Keratinocyte (primary cell): ENCODE data around the gene LCE3E. TPM values are rescaled to one million over a fixed set of nuclear protein-coding genes. Genes with fewer than 3 reads are reported as not detected.

Experiments used
- DNase-seq: peaks from one replicate; pipeline ENCODE4 v3.0.0-alpha.2; 2011; ENCODE audit warnings: low read depth, missing footprints, low spot score
- FAIRE-seq: peaks from 2 replicates; lab custom pipeline; 2011; peaks lifted over from hg19 to GRCh38; lab: Jason Lieb, UNC
- H2AFZ ChIP-seq: 2 replicates; pipeline ENCODE4 v1.6.0; 2012; ENCODE audit warnings: low read length, control low read depth, inconsistent platforms; ENCODE audit not compliant: control insufficient read depth
- H3K27ac ChIP-seq: 2 replicates; pipeline ENCODE4 v1.5.1; 2011; ENCODE audit warnings: low read length; ENCODE audit not compliant: control insufficient read depth, insufficient read depth
- H3K27me3 ChIP-seq: 3 replicates; pipeline ENCODE4 v1.6.0; 2011; ENCODE audit warnings: low read length; ENCODE audit not compliant: control insufficient read depth, insufficient read depth; ENCODE audit errors: extremely low read depth
- H3K36me3 ChIP-seq, 2 experiments: 2 replicates in 1 of 2; 3 replicates in 1 of 2; pipeline ENCODE4 v1.5.1; 2011; ENCODE audit warnings: low read length in 2 of 2, mild to moderate bottlenecking in 1 of 2; ENCODE audit not compliant: control insufficient read depth in 2 of 2, insufficient read depth in 2 of 2; ENCODE audit errors: extremely low read depth in 1 of 2
- H3K4me1 ChIP-seq: 3 replicates; pipeline ENCODE4 v1.5.1; 2011; ENCODE audit warnings: low read length; ENCODE audit not compliant: control insufficient read depth, insufficient read depth; ENCODE audit errors: extremely low read depth
- H3K4me2 ChIP-seq: 3 replicates; pipeline ENCODE4 v1.6.0; 2011; ENCODE audit warnings: low read depth, low read length; ENCODE audit not compliant: control insufficient read depth, insufficient read depth; ENCODE audit errors: extremely low read depth
- H3K4me3 ChIP-seq, 3 experiments: fragments of 200-600 bp in 1 of 3; sonication (generic) in 1 of 3; 2 replicates in 2 of 3; 3 replicates in 1 of 3; pipeline ENCODE4 v1.5.1; 2011 to 2016; ENCODE audit warnings: low read length in 3 of 3, mild to moderate bottlenecking in 3 of 3, control low read depth in 2 of 3, inconsistent platforms in 1 of 3, low read depth in 1 of 3, mixed read lengths in 1 of 3, mixed run types in 1 of 3, moderate library complexity in 1 of 3; ENCODE audit not compliant: control insufficient read depth in 2 of 3, insufficient read depth in 2 of 3; ENCODE audit errors: extremely low read depth in 1 of 3
- H3K79me2 ChIP-seq: 2 replicates; pipeline ENCODE4 v1.6.0; 2012; ENCODE audit warnings: low read length; ENCODE audit not compliant: control insufficient read depth, insufficient read depth
- H3K9ac ChIP-seq: 3 replicates; pipeline ENCODE4 v1.6.0; 2011; ENCODE audit warnings: low read length; ENCODE audit not compliant: control insufficient read depth, insufficient read depth; ENCODE audit errors: extremely low read depth
- H3K9me1 ChIP-seq: 3 replicates; pipeline ENCODE4 v1.6.0; 2011; ENCODE audit warnings: low read length; ENCODE audit not compliant: control insufficient read depth, insufficient read depth; ENCODE audit errors: extremely low read depth
- H3K9me3 ChIP-seq: 2 replicates; pipeline ENCODE4 v1.5.1; 2012; ENCODE audit warnings: low read depth, low read length; ENCODE audit not compliant: control insufficient read depth
- H4K20me1 ChIP-seq: 3 replicates; pipeline ENCODE4 v1.6.0; 2011; ENCODE audit warnings: low read length; ENCODE audit not compliant: control insufficient read depth, insufficient read depth; ENCODE audit errors: extremely low read depth
- EZH2 ChIP-seq: IDR thresholded peaks from one replicate; pipeline ENCODE4 v1.6.1; 2012; ENCODE audit warnings: inconsistent platforms, mild to moderate bottlenecking, low read length, moderate library complexity
- dilution Hi-C: fragments of 300-500 bp; cut with MboI; formaldehyde crosslinking; loops from one replicate; pipeline ENCODE4 v1.7.0; 2020; ENCODE audit warnings: low sequenced_read_pairs; ENCODE audit not compliant: extremely low pct_ligation_motif_present
- polyA plus RNA-seq, 5 experiments: library from polyadenylated mRNA; depleted of rRNA in 3 of 5; stranded (reverse) in 3 of 5; stranded (forward) in 1 of 5; unstranded in 1 of 5; fragments of >200 nt; gene quantifications; 1 replicate in 1 of 5; 2 replicates in 3 of 5; 3 replicates in 1 of 5; pipeline versions ENCODE4 v1.2.1 to v1.2.3, GENCODE V29; 2011 to 2012; ENCODE audit warnings: missing spikeins in 2 of 5, low read depth in 1 of 5, low replicate concordance in 1 of 5
- TF ChIP-seq, protein P1 (sequence below), 3 experiments: IDR thresholded peaks in 1 of 3; conservative IDR thresholded peaks in 1 of 3; optimal IDR thresholded peaks in 1 of 3; 2 replicates in 2 of 3; 3 replicates in 1 of 3; pipeline versions ENCODE3 to v1.5.1; 2011; ENCODE audit warnings: low read length in 3 of 3, mild to moderate bottlenecking in 3 of 3, moderate library complexity in 2 of 3, control low read depth in 1 of 3, inconsistent platforms in 1 of 3; ENCODE audit not compliant: insufficient read depth in 2 of 3; ENCODE audit errors: extremely low read depth in 1 of 3

Gene LCE3E
- polyA plus RNA-seq, 1 donor (not counting 4 experiments of a cell fraction or from before 2014, with no cell fraction given) = 2.2 TPM

DNA sequence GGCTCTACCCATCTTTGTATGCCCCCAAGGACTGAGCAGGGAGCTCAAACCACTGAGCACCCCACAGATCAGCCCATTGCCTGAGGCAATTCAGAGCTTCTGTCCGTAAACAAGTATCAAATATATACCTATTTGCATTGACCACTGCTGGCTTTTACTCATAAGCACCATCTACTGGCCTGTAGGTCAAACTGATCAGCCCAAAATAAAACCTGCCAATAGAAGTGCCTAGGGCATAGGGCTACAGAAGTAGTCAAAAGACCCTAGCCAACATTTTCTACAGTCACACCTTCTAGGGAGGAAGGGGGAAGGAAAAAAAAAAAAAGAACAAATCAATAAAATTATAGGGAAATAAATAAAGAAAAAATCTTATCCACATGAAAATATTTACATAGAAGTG is 19.0 kb upstream of the LCE3E start:
- H3K4me1 ChIP-seq = peaks cover 4% of the 10 kb centered on the region
- no peaks in the 10 kb centered on the region for H3K9me1 ChIP-seq
- dilution Hi-C loops = no loop called here
- H4K20me1 ChIP-seq = no peaks in the 10 kb centered on the region
- TF ChIP-seq, protein P1, sequence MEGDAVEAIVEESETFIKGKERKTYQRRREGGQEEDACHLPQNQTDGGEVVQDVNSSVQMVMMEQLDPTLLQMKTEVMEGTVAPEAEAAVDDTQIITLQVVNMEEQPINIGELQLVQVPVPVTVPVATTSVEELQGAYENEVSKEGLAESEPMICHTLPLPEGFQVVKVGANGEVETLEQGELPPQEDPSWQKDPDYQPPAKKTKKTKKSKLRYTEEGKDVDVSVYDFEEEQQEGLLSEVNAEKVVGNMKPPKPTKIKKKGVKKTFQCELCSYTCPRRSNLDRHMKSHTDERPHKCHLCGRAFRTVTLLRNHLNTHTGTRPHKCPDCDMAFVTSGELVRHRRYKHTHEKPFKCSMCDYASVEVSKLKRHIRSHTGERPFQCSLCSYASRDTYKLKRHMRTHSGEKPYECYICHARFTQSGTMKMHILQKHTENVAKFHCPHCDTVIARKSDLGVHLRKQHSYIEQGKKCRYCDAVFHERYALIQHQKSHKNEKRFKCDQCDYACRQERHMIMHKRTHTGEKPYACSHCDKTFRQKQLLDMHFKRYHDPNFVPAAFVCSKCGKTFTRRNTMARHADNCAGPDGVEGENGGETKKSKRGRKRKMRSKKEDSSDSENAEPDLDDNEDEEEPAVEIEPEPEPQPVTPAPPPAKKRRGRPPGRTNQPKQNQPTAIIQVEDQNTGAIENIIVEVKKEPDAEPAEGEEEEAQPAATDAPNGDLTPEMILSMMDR (optimal IDR thresholded peaks at IDR 0.05 in 1 of 3, IDR thresholded peaks at IDR 0.05 in 1 of 3, conservative IDR thresholded peaks at IDR 0.05 in 1 of 3; ENCODE audit: extremely low read depth in 1 of 3, insufficient read depth in 2 of 3, low read length in 3 of 3) = peak in 1 of 3 experiments; percentile 33
- TF ChIP-seq EZH2 = no peak
- no peaks in the 10 kb centered on the region for H3K36me3 ChIP-seq
- DNase-seq (no peak), FAIRE-seq (no peak)
- H3K9me3 ChIP-seq = no peaks in the 10 kb centered on the region
- H3K27me3 ChIP-seq = no peaks in the 10 kb centered on the region
- no peaks in the 10 kb centered on the region for H3K79me2 ChIP-seq
- H3K27ac ChIP-seq = no peak overlapping the region
- H3K9ac ChIP-seq = no peak overlapping the region
- H3K4me2 ChIP-seq = no peak overlapping the region
- no peak overlapping the region for H2AFZ ChIP-seq
- no peak overlapping the region for H3K4me3 ChIP-seq

DNA sequence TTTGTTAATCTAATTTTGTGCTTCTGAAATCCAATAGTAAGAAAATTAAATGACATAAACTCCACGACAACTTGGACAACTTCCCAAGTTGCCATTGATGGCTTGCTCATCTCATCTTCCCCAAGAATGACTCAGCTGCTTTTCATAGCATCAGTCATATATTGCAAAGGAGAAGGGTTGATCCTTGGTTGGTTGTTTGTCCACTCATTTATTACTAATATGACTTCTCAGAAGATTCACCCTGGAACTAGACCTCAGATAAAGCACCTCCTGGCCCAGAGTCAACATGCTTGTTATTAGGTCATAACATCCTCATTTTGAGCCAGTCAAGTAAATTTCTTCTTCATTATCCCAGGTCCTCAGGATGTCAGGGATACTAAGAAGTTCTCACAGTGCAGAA is 16.1 kb upstream of the LCE3E start:
- H2AFZ ChIP-seq = no peak overlapping the region
- no peaks in the 10 kb centered on the region for H3K9me1 ChIP-seq
- no peak overlapping the region for H3K27ac ChIP-seq
- H3K4me2 ChIP-seq = no peak overlapping the region
- H3K4me1 ChIP-seq = peaks cover 9% of the 10 kb centered on the region
- dilution Hi-C loops = no loop called here
- no peaks in the 10 kb centered on the region for H3K27me3 ChIP-seq
- H3K79me2 ChIP-seq = no peaks in the 10 kb centered on the region
- no peak for TF ChIP-seq EZH2
- TF ChIP-seq, protein P1 (optimal IDR thresholded peaks at IDR 0.05 in 1 of 3, IDR thresholded peaks at IDR 0.05 in 1 of 3, conservative IDR thresholded peaks at IDR 0.05 in 1 of 3; ENCODE audit: extremely low read depth in 1 of 3, insufficient read depth in 2 of 3, low read length in 3 of 3) = no peak
- DNase-seq (peak; percentile 59), FAIRE-seq (peak; percentile 72)
- no peaks in the 10 kb centered on the region for H3K9me3 ChIP-seq
- H3K4me3 ChIP-seq = no peak overlapping the region
- no peak overlapping the region for H3K9ac ChIP-seq
- no peaks in the 10 kb centered on the region for H4K20me1 ChIP-seq
- H3K36me3 ChIP-seq = no peaks in the 10 kb centered on the region
